C4-2B (cell line): ENCODE measurements around the gene SLC6A8.

Experiments
- H3K27ac ChIP-seq: fragments of 450-650 bp; 2 replicates; pipeline ENCODE4 v1.5.1; 2017
- ZFX ChIP-seq: fragments of 450-650 bp; IDR thresholded peaks from 2 replicates; pipeline ENCODE4 v1.6.1; 2017
- TF ChIP-seq, protein P1 (sequence below): fragments of 450-650 bp; conservative IDR thresholded peaks from 2 replicates; pipeline ENCODE4 v1.5.1; 2017; ENCODE audit warnings: mild to moderate bottlenecking

Gene SLC6A8

GRCh38 chrX:153733651-153734240, 46.0 kb downstream of the SLC6A8 start:
- no peak for TF ChIP-seq ZFX
- TF ChIP-seq, protein P1, sequence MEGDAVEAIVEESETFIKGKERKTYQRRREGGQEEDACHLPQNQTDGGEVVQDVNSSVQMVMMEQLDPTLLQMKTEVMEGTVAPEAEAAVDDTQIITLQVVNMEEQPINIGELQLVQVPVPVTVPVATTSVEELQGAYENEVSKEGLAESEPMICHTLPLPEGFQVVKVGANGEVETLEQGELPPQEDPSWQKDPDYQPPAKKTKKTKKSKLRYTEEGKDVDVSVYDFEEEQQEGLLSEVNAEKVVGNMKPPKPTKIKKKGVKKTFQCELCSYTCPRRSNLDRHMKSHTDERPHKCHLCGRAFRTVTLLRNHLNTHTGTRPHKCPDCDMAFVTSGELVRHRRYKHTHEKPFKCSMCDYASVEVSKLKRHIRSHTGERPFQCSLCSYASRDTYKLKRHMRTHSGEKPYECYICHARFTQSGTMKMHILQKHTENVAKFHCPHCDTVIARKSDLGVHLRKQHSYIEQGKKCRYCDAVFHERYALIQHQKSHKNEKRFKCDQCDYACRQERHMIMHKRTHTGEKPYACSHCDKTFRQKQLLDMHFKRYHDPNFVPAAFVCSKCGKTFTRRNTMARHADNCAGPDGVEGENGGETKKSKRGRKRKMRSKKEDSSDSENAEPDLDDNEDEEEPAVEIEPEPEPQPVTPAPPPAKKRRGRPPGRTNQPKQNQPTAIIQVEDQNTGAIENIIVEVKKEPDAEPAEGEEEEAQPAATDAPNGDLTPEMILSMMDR = no peak
- no peak overlapping the region for H3K27ac ChIP-seq

- TF ChIP-seq, protein P1 = no peak
- TF ChIP-seq ZFX = no peak
- H3K27ac ChIP-seq = no peak overlapping the region
Measured at GRCh38 chrX:153734871-153735270, 47.1 kb downstream of the SLC6A8 start.

GRCh38 chrX:153735274-153735673, 47.5 kb downstream of the SLC6A8 start:
- TF ChIP-seq, protein P1 = no peak
- TF ChIP-seq ZFX = no peak
- no peak overlapping the region for H3K27ac ChIP-seq

GRCh38 chrX:153736071-153736820, 48.5 kb downstream of the SLC6A8 start:
- no peak overlapping the region for H3K27ac ChIP-seq
- TF ChIP-seq ZFX = no peak

DNA sequence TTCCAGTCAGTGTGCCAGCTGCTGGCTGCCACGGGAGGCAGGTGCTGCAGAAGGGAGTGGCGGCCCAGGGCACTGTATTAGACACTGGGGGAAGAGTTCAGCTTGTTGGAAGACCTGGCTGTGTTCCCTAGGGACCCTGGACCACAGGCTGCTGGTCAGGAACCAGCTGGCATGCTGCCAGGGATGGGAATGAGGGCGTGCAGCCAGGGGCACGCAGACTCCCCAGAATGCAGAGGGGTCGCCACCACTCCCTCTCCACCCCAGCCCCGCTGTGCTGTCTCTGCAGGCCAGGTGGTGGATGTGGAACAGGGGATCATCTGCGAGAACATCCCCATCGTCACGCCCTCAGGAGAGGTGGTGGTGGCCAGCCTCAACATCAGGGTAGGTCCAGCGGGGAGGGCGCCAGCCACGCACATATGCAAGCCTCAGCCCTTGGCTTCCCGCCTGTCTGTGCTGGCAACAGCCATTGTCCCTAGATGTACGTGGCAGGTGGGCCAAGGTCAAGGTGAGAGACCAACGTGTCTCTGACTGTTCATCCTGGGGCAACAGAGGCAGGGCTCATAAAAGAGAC, 49.2 kb downstream of the SLC6A8 start:
- H3K27ac ChIP-seq = no peak overlapping the region
- no peak for TF ChIP-seq ZFX
- TF ChIP-seq, protein P1 = no peak

DNA sequence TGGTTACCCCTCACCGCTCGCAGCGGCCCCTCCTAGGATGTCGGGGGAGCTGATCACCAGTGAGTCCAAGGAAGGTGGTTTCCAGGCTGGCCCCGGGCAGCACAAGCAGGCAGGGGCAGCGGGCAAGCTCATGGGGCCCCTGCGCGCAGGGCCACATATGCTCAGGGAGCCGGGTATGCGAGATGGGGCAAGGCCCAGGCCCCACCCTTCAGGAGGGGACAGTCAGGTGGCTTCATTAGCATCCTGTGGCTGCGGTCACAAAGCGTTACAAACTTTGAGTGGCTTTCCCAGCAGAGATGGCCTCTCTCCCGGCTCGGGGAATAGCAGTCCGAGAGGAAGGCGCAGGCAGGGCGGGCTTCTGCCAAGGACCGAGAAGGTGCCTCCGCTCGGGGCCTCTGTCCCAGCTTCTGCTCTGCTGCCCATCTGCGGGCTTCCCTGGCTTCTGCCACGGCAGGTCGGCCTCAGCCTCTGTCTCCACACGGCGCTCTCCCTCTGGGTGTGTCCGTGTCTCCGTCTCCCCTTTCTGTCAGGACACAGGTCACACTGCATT, 50.4 kb downstream of the SLC6A8 start:
- TF ChIP-seq, protein P1 = no peak
- TF ChIP-seq ZFX = no peak
- no peak overlapping the region for H3K27ac ChIP-seq

DNA sequence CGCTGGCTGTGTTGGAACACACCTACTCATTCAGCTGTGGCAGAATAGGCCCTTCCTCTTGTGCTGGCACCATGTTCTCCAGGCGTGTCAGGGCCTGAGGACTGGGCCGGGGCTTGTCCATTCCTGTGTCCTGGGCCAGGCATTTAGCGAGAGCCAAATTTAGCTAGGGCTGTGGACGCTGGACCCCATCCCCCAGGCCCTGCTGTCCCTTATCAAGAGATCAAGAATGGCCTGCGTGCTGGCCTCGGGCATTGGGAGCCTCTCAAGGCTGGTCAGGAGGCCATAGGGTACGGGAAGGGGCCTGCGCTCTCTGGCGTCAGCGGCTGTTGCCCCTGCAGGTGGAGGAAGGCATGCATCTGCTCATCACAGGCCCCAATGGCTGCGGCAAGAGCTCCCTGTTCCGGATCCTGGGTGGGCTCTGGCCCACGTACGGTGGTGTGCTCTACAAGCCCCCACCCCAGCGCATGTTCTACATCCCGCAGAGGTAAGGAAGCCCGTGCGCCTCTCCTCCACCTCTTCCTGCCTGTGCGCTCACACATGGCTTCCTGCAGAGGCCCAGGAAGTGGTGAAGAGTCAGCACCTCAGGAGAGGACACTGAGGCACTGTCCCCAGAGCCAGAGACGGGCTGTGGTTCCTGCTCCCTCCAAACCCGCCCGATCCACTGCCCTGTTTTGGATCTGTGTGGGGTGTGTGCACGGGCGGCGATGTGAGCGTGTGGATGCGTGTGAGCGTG, 52.2 kb downstream of the SLC6A8 start:
- no peak overlapping the region for H3K27ac ChIP-seq

More for the DNA sequence above, 52.2 kb downstream of the SLC6A8 start:
- TF ChIP-seq ZFX = no peak
- TF ChIP-seq, protein P1 = no peak
